Left lung (tissue), 10 donors: Measurements from ENCODE around the gene HEATR5A. TPM values are rescaled to one million over a fixed set of nuclear protein-coding genes. Genes with fewer than 3 reads are reported as not detected.
"Not testable (repeated sequence)": the region's sequence is repeated elsewhere in the genome, so short reads cannot be mapped to it uniquely, and the experiment has no call there.

Experiments used
- ATAC-seq: fragments of 200-7000 bp; cut with Tn5 transposase; one replicate; pipeline ENCODE4 v1.9.1; 2020; ENCODE audit warnings: moderate library complexity
- DNase-seq, 4 donors: peaks; one replicate each; pipeline ENCODE4 v3.0.0-alpha.2; 2013 to 2020
- H3K27ac ChIP-seq, 2 donors: fragments of 200-600 bp; sonication (generic) in 1 of 2; one replicate each; pipeline versions ENCODE4 v1.5.0 to v1.8.0; 2020 to 2021
- H3K27me3 ChIP-seq, 2 donors: fragments of 200-600 bp; sonication (generic) in 1 of 2; one replicate each; pipeline versions ENCODE4 v1.5.0 to v1.8.0; 2020 to 2021
- H3K36me3 ChIP-seq, 2 donors: fragments of 200-600 bp; sonication (generic) in 1 of 2; one replicate each; pipeline versions ENCODE4 v1.5.0 to v1.8.0; 2020 to 2021
- H3K4me1 ChIP-seq, 2 donors: fragments of 200-600 bp; one replicate each; pipeline ENCODE4 v1.8.0; 2021
- H3K4me3 ChIP-seq, 2 donors: fragments of 200-600 bp; sonication (generic) in 1 of 2; one replicate each; pipeline versions ENCODE4 v1.5.0 to v1.8.0; 2020 to 2021; ENCODE audit warnings: mild to moderate bottlenecking in 1 of 2
- H3K9me3 ChIP-seq, 2 donors: fragments of 200-600 bp; sonication (generic) in 1 of 2; one replicate each; pipeline versions ENCODE4 v1.5.0 to v1.8.0; 2020 to 2021
- CTCF ChIP-seq, 2 donors: fragments of 200-600 bp; sonication (generic) in 1 of 2; IDR thresholded peaks; one replicate each; pipeline versions ENCODE4 v1.5.0 to v1.8.0; 2021; ENCODE audit warnings: antibody characterized with exemption in 2 of 2
- intact Hi-C, 2 donors: fragments of 100-400 bp; cut with DNase I; formaldehyde crosslinking; loops; one replicate each; pipeline versions ENCODE4 v1.11.2 to v1.14.2; 2022
- polyA plus RNA-seq, 6 donors: library from polyadenylated mRNA; unstranded; fragments of 120-200 nt; gene quantifications; one replicate each; pipeline ENCODE4 v1.2.1, GENCODE V29; 2013; ENCODE audit not compliant: insufficient read length in 6 of 6
- total RNA-seq, 2 donors: library from RNA; stranded (reverse); fragmentation: NEBNext Ultra II Directional; extraction: Animal tissue kit (Norgen Biotek cat#: 25700); gene quantifications; one replicate each; pipeline ENCODE4 v1.2.1, GENCODE V29; 2021
- donor health status: DM: no; HTN: yes; CAD: no.
- donor health status: DM: no; HTN: no; CAD: no.

HEATR5A gene
- total and polyA plus RNA-seq, 8 donors = 18.5 to 72.5 (median 21.3) TPM

DNA sequence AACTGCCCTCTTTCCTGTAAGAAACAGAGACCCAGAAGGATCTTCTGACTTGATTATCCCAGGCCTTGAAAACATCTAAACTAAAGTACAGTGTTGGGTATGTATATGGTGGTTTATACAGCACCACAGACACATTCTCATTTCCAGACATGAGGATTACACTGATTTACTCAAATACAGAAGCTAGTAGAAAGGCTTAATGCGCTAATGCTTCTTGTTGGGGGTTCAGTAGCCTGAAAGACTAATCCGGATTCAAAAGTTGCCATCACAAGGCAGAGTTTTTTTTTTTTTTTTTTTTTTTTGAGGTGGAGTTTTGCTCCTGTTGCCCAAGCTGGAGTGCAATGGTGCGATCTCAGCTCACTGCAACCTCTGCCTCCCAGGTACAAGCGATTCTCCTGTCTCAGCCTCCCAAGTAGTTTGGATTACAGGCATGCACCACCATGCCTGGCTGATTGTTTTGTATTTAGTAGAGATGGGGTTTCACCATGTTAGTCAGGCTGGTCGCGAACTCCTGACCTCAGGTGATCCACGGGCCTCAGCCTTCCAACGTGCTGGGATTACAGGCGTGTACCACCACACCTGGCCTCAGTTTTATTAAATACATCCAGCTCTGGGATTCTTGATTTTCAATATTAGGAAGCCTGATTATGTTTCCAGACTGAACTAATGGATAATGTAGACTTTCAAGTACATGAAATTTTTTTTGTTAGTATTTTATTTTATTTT, 166.4 kb downstream of the HEATR5A start:
- intact Hi-C loops = no loop called here

GRCh38 chr14:31252865-31253264, 167.5 kb downstream of the HEATR5A start:
- DNase-seq (no peak), ATAC-seq (no peak)
- Histone ChIP-seq H3K9me3 (no peaks in the 10 kb centered on the region), H3K36me3 (no peaks in the 10 kb centered on the region), H3K4me3 (no peak overlapping the region), H3K27ac (no peak overlapping the region), H3K4me1 (no peaks in the 10 kb centered on the region), H3K27me3 (no peaks in the 10 kb centered on the region)
- no peak for TF ChIP-seq CTCF (IDR thresholded peaks at IDR 0.05)
- intact Hi-C loops = no loop called here

More for the DNA sequence above, 166.4 kb downstream of the HEATR5A start:
- H3K27me3 ChIP-seq = no peaks in the 10 kb centered on the region
- H3K4me1 ChIP-seq = no peaks in the 10 kb centered on the region
- ATAC-seq (no peak), DNase-seq (no peak)
- no peaks in the 10 kb centered on the region for H3K9me3 ChIP-seq
- TF ChIP-seq CTCF (IDR thresholded peaks at IDR 0.05) = no peak
- no peak overlapping the region for H3K4me3 ChIP-seq
- H3K27ac ChIP-seq = no peak overlapping the region
- no peaks in the 10 kb centered on the region for H3K36me3 ChIP-seq

DNA sequence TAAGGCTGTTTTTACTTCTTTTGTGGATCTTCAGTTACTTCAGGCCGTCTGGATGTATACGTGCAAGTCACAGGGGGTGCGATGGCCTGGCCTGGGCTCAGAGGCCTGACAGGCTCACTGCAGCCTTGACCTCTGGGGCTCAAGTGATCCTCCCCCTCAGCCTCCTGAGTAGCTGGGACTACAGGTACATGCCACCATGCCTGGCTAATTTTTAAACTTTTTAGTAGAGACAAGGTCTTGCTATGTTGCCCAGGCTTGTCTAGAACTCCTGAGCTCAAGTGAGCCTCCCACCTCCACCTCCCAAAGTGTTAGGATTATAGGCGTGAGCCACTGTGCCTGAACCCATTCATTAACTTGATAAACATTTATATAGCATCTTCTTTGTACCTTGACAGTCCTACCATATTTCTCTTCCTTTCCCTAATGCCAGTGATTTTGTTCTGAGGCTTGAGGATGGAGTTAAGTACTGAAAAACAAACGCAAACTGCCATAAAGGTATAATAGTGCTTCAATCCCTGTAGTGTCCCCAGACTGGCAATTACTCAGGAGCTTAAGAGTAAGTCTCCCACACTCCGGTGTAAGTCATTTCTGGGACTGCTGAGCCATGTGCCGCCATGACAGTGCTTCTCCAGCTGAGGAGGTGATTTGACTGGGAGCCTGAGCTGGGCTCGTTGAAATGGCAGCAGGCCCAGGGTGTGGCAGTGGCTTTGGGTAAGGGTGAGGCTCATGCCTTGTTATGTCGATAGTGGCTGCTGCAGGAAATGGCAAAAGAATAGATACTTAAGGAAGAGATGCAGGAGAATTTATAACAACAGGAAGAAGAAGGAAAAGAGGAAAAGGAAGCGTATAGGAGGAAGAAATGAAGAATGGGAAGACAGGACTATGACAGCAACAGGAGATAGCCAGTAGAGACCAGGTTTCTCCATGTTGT, 169.1 kb downstream of the HEATR5A start:
- ATAC-seq (peak; percentile 74), DNase-seq (no peak)
- H3K27me3 ChIP-seq = no peaks in the 10 kb centered on the region
- TF ChIP-seq CTCF (IDR thresholded peaks at IDR 0.05) = no peak
- H3K4me3 ChIP-seq = no peak overlapping the region
- H3K36me3 ChIP-seq = no peaks in the 10 kb centered on the region
- intact Hi-C loops = no loop called here
- H3K4me1 ChIP-seq = no peaks in the 10 kb centered on the region
- H3K27ac ChIP-seq = peak overlapping the region in 1 of 2 donors; percentile 39
- no peaks in the 10 kb centered on the region for H3K9me3 ChIP-seq

- H3K9me3 ChIP-seq = no peaks in the 10 kb centered on the region
- no peak for TF ChIP-seq CTCF (IDR thresholded peaks at IDR 0.05)
- H3K4me3 ChIP-seq = no peak overlapping the region
- ATAC-seq (no peak), DNase-seq (no peak)
- no peaks in the 10 kb centered on the region for H3K36me3 ChIP-seq
- no peaks in the 10 kb centered on the region for H3K27me3 ChIP-seq
- H3K27ac ChIP-seq = peak overlapping the region; percentile 23 to 39
- intact Hi-C loops = no loop called here
- no peaks in the 10 kb centered on the region for H3K4me1 ChIP-seq
These were observed 175.7 kb downstream of the HEATR5A start for GRCh38 chr14:31244626-31245025.

DNA sequence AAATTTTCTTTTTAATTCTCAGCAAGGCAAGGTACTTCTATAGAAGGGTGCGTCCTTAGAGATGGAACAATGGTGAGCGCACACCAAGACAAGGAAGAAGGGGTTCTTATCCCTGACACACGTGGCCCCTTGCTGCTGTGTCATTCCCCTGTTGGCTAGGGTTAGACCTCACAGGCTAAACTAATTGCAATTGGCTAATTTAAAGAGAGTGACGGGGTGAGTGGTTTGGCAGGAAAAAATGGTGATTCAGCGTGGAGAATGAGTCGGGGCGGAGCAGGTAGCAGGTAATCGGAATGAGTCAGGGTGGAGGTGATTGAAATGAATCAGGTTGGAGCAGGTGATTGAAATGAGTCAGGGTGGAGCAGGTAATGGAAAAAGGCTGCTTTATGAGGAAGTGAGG, 176.5 kb downstream of the HEATR5A start:
- DNase-seq = no peak
- ATAC-seq = peak; percentile 49
- intact Hi-C loops = no loop called here

DNA sequence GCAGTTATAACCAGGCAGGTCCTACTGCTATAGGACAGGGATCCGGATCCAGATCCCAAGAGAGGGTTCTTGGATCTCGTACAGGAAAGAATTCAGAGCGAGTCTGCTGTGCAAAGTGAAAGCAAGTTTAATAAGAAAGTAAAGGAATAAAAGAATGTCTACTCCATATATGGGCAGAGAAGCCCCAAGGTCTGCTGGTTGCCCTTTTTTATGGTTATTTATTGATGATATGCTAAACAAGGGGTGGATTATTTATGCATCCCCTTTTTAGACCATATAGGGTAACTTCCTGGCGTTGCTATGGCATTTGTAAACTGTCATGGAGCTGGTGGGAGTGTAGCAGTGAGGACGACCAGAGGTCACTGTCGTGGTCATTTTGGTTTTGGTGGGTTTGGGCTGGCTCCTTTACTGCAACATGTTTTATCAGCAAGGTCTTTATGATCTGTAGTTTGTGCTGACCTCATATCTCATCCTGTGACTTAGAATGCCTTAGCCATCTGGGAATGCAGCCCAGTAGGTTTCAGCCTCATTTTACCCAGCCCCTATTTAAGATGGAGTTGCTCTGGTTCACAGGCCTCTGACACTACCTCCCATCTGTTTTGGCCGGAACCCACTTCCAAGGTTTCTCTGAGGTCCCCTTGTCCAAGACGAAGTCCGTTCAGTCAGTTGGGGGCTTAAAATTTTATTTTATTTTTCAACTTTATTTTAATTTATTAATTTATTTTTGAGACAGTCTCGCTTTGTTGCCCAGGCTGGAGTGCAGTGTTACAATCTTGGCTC, 178.0 kb downstream of the HEATR5A start:
- H3K4me1 ChIP-seq, H3K4me3 ChIP-seq, H3K36me3 ChIP-seq, H3K27ac ChIP-seq, DNase-seq, ATAC-seq, H3K9me3 ChIP-seq, intact Hi-C loops, H3K27me3 ChIP-seq: not testable (repeated sequence)

More for the DNA sequence above, 176.5 kb downstream of the HEATR5A start:
- Histone ChIP-seq H3K36me3 (no peaks in the 10 kb centered on the region), H3K27me3 (no peaks in the 10 kb centered on the region), H3K4me3 (no peak overlapping the region), H3K27ac (peak overlapping the region; percentile 23 to 39), H3K4me1 (peaks cover 0 to 2% of the 10 kb centered on the region in 2 donors), H3K9me3 (no peaks in the 10 kb centered on the region)
- TF ChIP-seq CTCF (IDR thresholded peaks at IDR 0.05) = no peak
